UCSD-AML1 (cell line): Measurements from ENCODE around the gene MTX1.
"Not testable (repeated sequence)": the region's sequence is repeated elsewhere in the genome, so short reads cannot be mapped to it uniquely, and the experiment has no call there.

ENCODE experiments used
- DNase-seq: peaks from one replicate; lab custom pipeline; 2025; ENCODE audit not compliant: unreplicated experiment; lab: John Stamatoyannopoulos, UW

MTX1 gene

GRCh38 chr1:155232001-155232978 lies 23.8 kb downstream of the MTX1 start:
- DNase-seq, result not testable (repeated sequence)

GRCh38 chr1:155233502-155233901 lies 25.0 kb downstream of the MTX1 start:
- not testable (repeated sequence) for DNase-seq

DNA sequence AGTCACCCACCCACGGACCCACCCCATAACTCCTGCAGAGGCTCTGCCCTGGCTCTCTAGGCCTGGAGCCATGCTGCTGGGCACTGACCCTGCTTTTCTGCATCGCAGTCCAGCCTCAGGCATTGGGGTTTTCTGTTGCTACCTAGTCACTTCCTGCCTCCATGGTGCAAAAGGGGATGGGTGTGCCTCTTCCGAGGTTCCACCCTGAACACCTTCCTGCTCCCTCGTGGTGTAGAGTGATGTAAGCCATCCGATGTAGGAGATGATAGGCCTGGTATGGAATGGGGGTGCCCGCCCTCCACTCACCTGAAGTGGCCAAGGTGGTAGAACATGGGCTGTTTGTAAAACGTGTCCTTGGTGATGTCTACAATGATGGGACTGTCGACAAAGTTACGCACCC lies 26.9 kb downstream of the MTX1 start:
- DNase-seq, result not testable (repeated sequence)

DNA sequence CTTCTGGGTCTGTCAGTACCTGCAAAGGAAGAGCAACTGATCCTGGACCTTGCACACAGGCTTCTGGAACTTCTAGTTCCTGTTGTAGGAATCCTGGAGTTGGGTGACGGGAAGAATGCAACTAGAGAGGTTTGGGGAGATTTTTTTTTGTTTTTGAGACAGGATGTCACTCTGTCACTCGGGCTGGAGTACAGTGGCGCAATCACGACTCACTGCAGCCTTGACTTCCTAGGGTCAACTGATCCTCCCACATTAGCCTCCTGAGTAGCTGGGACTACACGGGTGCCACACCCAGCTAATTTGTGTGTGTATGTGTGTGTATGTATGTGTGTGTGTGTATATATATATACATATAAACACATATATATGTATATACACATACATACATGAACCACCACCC lies 28.0 kb downstream of the MTX1 start:
- DNase-seq, result no peak

- peak; percentile 38 for DNase-seq
Observed at GRCh38 chr1:155241069-155241679, 32.7 kb downstream of the MTX1 start.

GRCh38 chr1:155241841-155242264 lies 33.4 kb downstream of the MTX1 start:
- DNase-seq, result no peak

DNA sequence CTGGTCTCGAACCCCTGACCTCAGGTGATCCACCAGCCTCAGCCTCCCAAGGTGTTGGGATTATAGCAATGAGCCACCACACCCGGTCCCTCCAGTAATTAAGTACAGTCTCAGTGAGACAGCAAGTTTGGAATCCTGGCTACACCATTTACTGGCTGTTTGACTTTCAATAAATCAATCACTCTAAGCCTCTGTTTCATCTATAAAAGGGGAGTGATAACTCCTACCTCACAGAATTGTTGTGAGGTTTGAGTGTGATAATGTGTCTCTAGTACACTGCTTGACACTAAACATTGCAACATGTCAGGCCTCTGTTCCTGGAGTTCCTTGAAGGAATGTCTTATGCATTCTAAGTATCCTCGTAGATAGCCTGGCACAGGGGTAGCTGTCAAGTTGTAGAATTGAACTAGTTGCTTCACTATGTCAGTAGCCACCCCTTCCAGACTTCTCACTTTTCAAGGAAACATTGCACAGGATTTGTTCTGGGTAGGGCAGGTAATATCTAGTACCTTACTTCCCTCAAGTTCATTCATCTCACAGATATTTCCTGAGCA lies 34.4 kb downstream of the MTX1 start:
- no peak for DNase-seq

GRCh38 chr1:155244368-155245162 lies 36.1 kb downstream of the MTX1 start:
- DNase-seq, result peak; percentile 96

DNA sequence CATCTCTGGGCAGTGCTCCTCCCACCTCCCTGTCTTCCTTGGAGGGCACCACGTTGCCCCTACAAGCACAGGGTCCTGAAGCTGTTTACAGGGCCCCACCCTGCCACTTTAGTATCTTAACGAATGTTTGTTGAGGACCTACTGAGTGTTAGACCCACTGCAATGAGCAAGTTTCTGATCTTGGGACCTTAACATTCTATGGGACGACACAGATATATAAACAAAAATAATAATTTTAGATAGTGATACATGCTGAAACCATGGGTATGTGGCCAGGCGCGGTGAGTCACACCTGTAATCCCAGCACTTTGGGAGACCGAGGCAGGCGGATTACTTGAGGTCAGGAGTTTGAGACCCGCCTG lies 36.6 kb downstream of the MTX1 start:
- DNase-seq, result no peak

GRCh38 chr1:155246796-155247195 lies 38.3 kb downstream of the MTX1 start:
- DNase-seq, result not testable (repeated sequence)

DNA sequence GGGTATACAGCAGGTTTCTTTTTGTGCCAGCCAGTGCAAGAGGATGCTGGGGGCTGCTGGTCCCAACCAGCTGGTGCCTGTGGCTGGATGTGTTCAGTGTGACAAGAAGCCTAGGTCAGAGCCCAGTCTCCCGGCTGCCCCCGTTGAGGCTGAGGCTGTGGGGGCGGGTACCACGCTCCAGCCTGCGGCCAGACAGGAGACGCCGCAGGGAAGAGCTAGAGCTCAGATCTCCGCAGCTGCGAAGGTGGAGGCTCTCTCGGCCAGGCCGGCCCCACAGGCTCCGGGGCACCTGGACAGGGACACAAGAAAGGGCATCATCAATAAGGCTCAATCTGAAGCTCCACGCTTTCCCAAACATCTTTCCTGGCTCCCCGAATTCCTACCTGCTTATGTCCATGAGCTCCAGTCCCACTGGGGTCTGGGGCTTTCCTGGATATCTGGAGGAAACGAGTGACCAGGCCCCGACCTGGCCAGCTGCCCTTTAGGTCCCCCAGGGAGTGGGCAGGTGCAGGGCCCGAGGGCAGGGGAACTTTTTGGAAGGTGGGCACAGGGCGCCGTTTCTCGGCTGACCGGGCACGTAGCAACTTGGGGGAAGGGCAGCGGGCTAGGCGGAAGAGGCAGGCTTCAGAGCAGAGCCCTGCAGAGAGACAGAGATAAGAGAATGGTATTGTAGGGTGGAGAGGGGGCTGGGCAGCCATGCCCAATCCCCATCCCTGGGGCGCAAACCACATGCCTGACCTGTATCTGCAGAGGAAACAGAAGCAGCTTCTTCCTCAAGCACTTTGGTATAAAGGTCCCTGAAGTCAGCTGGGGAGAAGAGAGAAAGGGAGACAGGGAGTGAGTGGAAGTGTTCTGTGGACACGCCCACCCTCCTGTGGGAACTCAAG lies 39.4 kb downstream of the MTX1 start:
- DNase-seq, result no peak

DNA sequence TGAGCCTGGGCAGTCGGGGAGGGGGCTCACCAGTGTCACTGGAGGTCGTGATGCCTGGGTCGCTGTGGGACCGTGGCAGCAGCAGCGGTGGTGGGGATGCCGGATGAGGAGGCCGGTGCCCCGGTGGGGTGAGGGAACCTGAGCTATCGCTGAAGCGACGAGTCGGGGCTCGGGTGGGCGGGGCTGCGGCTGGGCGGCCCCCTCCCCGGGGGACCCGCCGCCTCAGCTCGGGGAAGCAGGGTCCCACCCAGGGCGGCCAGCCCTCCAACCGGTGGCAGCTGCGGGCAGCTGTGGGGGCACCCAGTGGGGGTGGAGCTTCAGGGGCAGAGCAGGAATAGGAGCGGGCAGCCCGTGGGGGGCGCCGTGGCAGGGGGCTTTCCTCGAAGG lies 41.7 kb downstream of the MTX1 start:
- DNase-seq, result no peak

- DNase-seq, result peak; percentile 92
Observed at GRCh38 chr1:155250633-155251449, 42.3 kb downstream of the MTX1 start.

DNA sequence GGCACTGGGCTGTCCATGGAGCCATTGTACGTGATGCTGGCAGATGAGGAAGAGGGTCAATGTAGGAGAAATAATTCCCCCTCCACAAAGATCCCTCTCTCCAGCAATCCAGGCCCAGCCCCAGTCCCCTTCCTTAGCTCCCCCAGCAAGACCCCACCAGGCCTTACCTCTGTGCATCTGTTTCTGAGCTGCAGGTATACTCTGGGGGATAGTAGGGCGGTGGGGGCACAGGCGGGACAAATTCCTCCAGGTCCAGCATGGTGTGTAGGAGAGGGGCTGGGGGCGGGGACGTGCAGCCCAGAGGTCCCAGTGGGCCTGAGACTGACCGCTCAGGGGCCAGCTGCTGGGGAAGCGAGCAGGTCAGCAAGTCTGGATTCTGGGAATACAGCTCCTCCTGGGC lies 43.1 kb downstream of the MTX1 start:
- no peak for DNase-seq

- DNase-seq, result no peak
Observed at GRCh38 chr1:155253208-155253607, 44.7 kb downstream of the MTX1 start.

DNA sequence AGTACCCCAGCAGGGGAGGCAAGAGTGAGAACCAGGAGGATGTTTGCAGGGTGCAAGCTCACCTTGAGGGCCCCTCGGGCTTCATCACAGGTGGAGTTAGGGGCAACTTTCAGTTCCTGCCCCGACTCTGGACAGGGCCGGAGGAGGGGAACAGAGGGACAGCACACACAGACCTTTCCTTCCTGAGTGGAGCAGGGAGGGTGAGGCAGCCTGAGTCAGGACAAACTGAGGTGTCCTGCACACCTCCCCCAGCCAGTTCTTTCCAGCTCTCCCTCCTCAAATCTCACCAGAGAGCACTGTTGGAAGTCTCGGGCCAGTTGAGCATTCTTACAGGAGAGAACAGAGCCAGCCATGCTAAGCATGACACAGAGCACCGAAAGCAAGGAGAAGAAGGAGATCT lies 45.3 kb downstream of the MTX1 start:
- no peak for DNase-seq

DNA sequence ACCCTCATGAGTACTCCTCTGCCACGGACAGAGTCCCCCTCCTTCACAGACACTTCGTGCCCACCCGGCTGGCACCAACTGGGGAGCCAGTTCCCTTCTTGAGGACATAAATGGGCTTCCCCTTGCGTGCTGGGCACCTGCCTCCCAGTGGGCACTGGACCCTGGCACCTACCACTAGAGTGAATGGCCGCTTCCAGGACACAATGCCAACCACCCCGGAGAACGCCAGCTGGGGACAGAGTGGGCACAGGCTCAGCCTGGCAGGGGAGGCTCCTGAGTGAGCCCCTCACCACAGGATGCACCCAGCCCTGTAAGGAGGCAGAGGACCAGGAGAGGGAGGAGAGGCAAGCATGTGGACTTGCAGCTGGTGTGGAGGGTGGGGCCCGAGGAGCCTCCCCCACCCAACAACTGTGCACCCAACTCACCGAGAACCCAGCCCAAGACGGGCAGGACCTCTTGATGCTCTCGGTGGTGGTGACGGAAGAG lies 45.8 kb downstream of the MTX1 start:
- no peak for DNase-seq

DNA sequence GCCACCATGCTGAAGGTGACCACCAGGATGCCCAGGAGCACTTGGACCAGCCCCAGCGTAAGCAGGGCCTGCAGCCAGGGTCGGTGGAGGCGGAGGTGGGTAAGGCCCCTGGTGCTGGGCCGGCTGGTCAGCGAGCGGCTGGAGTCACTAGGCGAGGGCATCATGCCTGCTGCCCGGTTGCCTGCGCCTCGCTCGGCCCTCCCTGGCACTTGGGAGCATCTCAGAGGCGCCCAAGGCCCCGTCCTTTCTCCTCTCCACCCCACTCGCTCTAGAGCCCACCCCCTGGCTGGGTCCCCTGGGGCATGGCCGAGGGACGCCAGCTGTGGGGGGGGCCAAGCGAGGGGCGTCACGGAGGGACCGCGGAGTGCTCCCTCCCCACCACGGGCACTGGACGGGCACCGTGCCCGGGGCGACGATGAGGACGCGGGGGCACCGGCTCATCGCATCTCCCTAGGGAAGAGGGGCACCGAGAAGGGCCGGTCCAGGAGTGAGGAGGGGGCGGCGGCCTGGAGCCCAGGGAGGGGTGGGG lies 46.3 kb downstream of the MTX1 start:
- DNase-seq, result no peak
